ENCODE measurements around the gene GUCY2C.

DNA sequence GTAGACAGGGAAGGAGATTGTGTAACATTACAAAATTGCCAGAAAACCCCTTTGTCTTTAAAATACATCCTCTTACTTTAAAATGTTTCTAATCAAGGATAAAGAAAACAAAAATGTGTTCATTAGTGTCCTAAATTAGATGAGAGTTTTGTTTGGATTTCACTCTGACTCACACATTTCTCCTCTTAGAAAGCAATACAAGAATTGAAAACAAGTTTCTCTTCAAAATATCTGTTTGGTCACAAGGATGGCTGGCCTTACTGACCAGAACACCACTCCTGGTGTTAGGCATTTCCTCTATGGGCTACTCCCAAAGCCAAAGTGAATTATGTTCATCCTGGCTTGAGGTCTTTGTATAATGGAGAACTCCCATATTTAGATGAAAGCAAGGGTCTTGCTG is 6.4 kb downstream of the GUCY2C start:
- TF ChIP-seq, protein P1, sequence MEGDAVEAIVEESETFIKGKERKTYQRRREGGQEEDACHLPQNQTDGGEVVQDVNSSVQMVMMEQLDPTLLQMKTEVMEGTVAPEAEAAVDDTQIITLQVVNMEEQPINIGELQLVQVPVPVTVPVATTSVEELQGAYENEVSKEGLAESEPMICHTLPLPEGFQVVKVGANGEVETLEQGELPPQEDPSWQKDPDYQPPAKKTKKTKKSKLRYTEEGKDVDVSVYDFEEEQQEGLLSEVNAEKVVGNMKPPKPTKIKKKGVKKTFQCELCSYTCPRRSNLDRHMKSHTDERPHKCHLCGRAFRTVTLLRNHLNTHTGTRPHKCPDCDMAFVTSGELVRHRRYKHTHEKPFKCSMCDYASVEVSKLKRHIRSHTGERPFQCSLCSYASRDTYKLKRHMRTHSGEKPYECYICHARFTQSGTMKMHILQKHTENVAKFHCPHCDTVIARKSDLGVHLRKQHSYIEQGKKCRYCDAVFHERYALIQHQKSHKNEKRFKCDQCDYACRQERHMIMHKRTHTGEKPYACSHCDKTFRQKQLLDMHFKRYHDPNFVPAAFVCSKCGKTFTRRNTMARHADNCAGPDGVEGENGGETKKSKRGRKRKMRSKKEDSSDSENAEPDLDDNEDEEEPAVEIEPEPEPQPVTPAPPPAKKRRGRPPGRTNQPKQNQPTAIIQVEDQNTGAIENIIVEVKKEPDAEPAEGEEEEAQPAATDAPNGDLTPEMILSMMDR (tag by site-specific recombination; IDR thresholded peaks at IDR 0.05): no peak
- TF ChIP-seq GFI1B (tag by site-specific recombination; IDR thresholded peaks at IDR 0.05): no peak
- no peak for TF ChIP-seq MEIS1 (CRISPR knock-in tag; IDR thresholded peaks at IDR 0.05; ENCODE audit: borderline replicate concordance)
- TF ChIP-seq ZNF776 (tag by site-specific recombination; IDR thresholded peaks at IDR 0.05; ENCODE audit: borderline replicate concordance): no peak
- TF ChIP-seq, protein P2, sequence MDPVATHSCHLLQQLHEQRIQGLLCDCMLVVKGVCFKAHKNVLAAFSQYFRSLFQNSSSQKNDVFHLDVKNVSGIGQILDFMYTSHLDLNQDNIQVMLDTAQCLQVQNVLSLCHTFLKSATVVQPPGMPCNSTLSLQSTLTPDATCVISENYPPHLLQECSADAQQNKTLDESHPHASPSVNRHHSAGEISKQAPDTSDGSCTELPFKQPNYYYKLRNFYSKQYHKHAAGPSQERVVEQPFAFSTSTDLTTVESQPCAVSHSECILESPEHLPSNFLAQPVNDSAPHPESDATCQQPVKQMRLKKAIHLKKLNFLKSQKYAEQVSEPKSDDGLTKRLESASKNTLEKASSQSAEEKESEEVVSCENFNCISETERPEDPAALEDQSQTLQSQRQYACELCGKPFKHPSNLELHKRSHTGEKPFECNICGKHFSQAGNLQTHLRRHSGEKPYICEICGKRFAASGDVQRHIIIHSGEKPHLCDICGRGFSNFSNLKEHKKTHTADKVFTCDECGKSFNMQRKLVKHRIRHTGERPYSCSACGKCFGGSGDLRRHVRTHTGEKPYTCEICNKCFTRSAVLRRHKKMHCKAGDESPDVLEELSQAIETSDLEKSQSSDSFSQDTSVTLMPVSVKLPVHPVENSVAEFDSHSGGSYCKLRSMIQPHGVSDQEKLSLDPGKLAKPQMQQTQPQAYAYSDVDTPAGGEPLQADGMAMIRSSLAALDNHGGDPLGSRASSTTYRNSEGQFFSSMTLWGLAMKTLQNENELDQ (tag by site-specific recombination; IDR thresholded peaks at IDR 0.05; ENCODE audit: low read depth): no peak
- no peak for TF ChIP-seq ZNF292 (tag by site-specific recombination; IDR thresholded peaks at IDR 0.05; ENCODE audit: borderline replicate concordance, low read depth)
- TF ChIP-seq ZSCAN30 (tag by site-specific recombination; IDR thresholded peaks at IDR 0.05): no peak
- no peak for TF ChIP-seq OSR2 (tag by site-specific recombination; IDR thresholded peaks at IDR 0.05)
